ENCODE measurements around the gene CENPT.

DNA sequence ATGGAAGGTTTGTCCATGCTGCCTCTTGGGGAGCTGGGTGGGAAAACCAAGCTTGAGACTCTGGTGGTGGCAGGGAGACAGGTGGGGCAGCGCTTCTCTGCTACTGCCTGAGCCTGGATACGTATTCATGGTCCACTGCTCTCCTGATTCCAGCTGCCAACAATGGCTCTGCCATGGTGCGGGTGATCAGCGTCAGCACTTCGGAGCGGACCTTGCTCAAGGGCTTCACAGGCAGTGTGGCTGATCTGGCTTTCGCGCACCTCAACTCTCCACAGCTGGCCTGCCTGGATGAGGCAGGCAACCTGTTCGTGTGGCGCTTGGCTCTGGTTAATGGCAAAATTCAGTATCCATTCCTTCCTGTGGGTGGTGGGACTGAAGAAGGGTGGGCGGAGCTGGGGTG is 29.6 kb upstream of the CENPT start:
- TF ChIP-seq POLR2AphosphoS5 (IDR thresholded peaks at IDR 0.05) (no peak), EP300 (IDR thresholded peaks at IDR 0.05) (no peak), POLR2A (IDR thresholded peaks at IDR 0.05) (no peak)
- TF ChIP-seq, protein P1, sequence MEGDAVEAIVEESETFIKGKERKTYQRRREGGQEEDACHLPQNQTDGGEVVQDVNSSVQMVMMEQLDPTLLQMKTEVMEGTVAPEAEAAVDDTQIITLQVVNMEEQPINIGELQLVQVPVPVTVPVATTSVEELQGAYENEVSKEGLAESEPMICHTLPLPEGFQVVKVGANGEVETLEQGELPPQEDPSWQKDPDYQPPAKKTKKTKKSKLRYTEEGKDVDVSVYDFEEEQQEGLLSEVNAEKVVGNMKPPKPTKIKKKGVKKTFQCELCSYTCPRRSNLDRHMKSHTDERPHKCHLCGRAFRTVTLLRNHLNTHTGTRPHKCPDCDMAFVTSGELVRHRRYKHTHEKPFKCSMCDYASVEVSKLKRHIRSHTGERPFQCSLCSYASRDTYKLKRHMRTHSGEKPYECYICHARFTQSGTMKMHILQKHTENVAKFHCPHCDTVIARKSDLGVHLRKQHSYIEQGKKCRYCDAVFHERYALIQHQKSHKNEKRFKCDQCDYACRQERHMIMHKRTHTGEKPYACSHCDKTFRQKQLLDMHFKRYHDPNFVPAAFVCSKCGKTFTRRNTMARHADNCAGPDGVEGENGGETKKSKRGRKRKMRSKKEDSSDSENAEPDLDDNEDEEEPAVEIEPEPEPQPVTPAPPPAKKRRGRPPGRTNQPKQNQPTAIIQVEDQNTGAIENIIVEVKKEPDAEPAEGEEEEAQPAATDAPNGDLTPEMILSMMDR (IDR thresholded peaks at IDR 0.05), result no peak
